Endothelial cell of coronary artery (primary cell): ENCODE results near the gene ETHE1. TPM values are rescaled to one million over a fixed set of nuclear protein-coding genes. Genes with fewer than 3 reads are reported as not detected.

Source experiments
- total RNA-seq: library from RNA; depleted of rRNA; stranded (reverse); fragments of >200 nt; gene quantifications from 2 replicates; pipeline ENCODE4 v1.2.3, GENCODE V29; 2014

ETHE1 gene
- total RNA-seq, result 56.9 and 73.5 TPM in 2 replicates

GRCh38 chr19:43526884-43527859 lies at the start of gene ETHE1:
Gene ETHE1 (minus strand): TSS chr19:43527201. CDS start chr19:43527177, 24 bp downstream.

GRCh38 chr19:43575156-43575950 lies 48.4 kb upstream of the ETHE1 start, which contains the start of the genes PINLYP and XRCC1:
Gene PINLYP (plus strand): TSS chr19:43575801. CDS start chr19:43577192, 1,391 bp downstream.
Gene XRCC1 (minus strand): TSS chr19:43575527. CDS start chr19:43575458, 69 bp downstream.

GRCh38 chr19:43532962-43533545 lies 6.1 kb upstream of the ETHE1 start, which contains the start of gene ZNF575:
Gene ZNF575 (plus strand): TSS chr19:43533188. CDS start chr19:43534423, 1,235 bp downstream.

GRCh38 chr19:43504426-43505185 lies 22.4 kb downstream of the ETHE1 start, which contains the start of gene PHLDB3:
Gene PHLDB3 (minus strand): TSS chr19:43504746. CDS start chr19:43504118, 628 bp downstream.

GRCh38 chr19:43465468-43466120 lies 61.4 kb downstream of the ETHE1 start, which contains the start of gene LYPD3:
Gene LYPD3 (minus strand): TSS chr19:43465608. CDS start chr19:43465571, 37 bp downstream.

Other genes starting within 250 kb of the ETHE1 start
- 0.09 and 0.19 TPM in 2 replicates for gene CD177, start 173.5 kb downstream of the ETHE1 start, total RNA-seq
- not detected in 2 replicates for gene TEX101, start 112.3 kb downstream of the ETHE1 start, total RNA-seq
- not detected in 2 replicates for gene LYPD3, start 61.6 kb downstream of the ETHE1 start, total RNA-seq
- 10.2 and 12.3 TPM in 2 replicates for gene PHLDB3, start 22.5 kb downstream of the ETHE1 start, total RNA-seq
- gene ZNF575, start 6.0 kb upstream of the ETHE1 start, total RNA-seq, result 0.09 TPM in 1 of 2 replicates, not detected in the other
- gene XRCC1, start 48.3 kb upstream of the ETHE1 start, total RNA-seq, result 15.5 and 20.8 TPM in 2 replicates
- gene PINLYP, start 48.6 kb upstream of the ETHE1 start, total RNA-seq, result 0.18 and 0.85 TPM in 2 replicates
- gene IRGQ, start 68.9 kb upstream of the ETHE1 start, total RNA-seq, result 23.5 and 29.6 TPM in 2 replicates
- gene ZNF576, start 69.4 kb upstream of the ETHE1 start, total RNA-seq, result 9.1 and 10.0 TPM in 2 replicates
- under 0.01 TPM in 1 of 2 replicates, not detected in the other for gene SRRM5, start 84.9 kb upstream of the ETHE1 start, total RNA-seq
- gene ZNF428, start 92.4 kb upstream of the ETHE1 start, total RNA-seq, result 44.0 and 53.5 TPM in 2 replicates
- 5.8 and 6.1 TPM in 2 replicates for gene CADM4, start 112.6 kb upstream of the ETHE1 start, total RNA-seq
- gene PLAUR, start 143.0 kb upstream of the ETHE1 start, total RNA-seq, result 51.5 and 69.5 TPM in 2 replicates
- not detected in 2 replicates for gene IRGC, start 188.9 kb upstream of the ETHE1 start, total RNA-seq
- 5.5 and 9.3 TPM in 2 replicates for gene SMG9, start 227.8 kb upstream of the ETHE1 start, total RNA-seq